ENCODE measurements around the gene PRPS1L1.

- TF ChIP-seq BCL11A (IDR thresholded peaks at IDR 0.05; ENCODE audit: low read depth in 2 of 2, low read length in 2 of 2) (no peak), CREB1 (IDR thresholded peaks at IDR 0.05) (no peak), RNF2 (IDR thresholded peaks at IDR 0.05; ENCODE audit: borderline replicate concordance, low read depth, low read length, missing control alignments, poor library complexity, severe bottlenecking) (no peak)
Observed at GRCh38 chr7:18037609-18038008, 10.0 kb upstream of the PRPS1L1 start.
